ENCODE measurements around the gene ITIH1.

Gene ITIH1

GRCh38 chr3:52836986-52837385 is 59.6 kb downstream of the ITIH1 start:
- Histone ChIP-seq H3K27ac (ENCODE audit: low read depth, low read length) (no peak overlapping the region), H3K36me3 (ENCODE audit: control insufficient read depth, low read length) (no peaks in the 10 kb centered on the region), H3K9me3 (ENCODE audit: control insufficient read depth, insufficient read depth, low read length) (no peaks in the 10 kb centered on the region), H3K79me2 (ENCODE audit: control insufficient read depth, low read length) (no peaks in the 10 kb centered on the region), H3K9me2 (replicated peaks; ENCODE audit: control insufficient read depth, low read length) (no peaks in the 10 kb centered on the region), H3F3A (ENCODE audit: control insufficient read depth, insufficient read depth) (no peaks in the 10 kb centered on the region), H3K4me3 (ENCODE audit: low read length) (no peak overlapping the region), H3K4me1 (ENCODE audit: control insufficient read depth, low read length) (no peaks in the 10 kb centered on the region), H3K4me2 (ENCODE audit: low read length) (no peak overlapping the region), H4K20me1 (ENCODE audit: control insufficient read depth, insufficient read depth, low read depth, low read length) (no peaks in the 10 kb centered on the region), H3K27me3 (ENCODE audit: control insufficient read depth, low read length) (no peaks in the 10 kb centered on the region)
- TF ChIP-seq EZH2phosphoT487 (IDR thresholded peaks at IDR 0.05; ENCODE audit: borderline replicate concordance, low read length) (no peak), CTCF (IDR thresholded peaks at IDR 0.05; ENCODE audit: low read depth, low read length, poor library complexity, severe bottlenecking) (no peak)

- no peaks in the 10 kb centered on the region for H3K36me3 ChIP-seq (ENCODE audit: control insufficient read depth, low read length)
- TF ChIP-seq EZH2phosphoT487 (IDR thresholded peaks at IDR 0.05; ENCODE audit: borderline replicate concordance, low read length) (no peak), CTCF (IDR thresholded peaks at IDR 0.05; ENCODE audit: low read depth, low read length, poor library complexity, severe bottlenecking) (no peak)
- H3K79me2 ChIP-seq (ENCODE audit: control insufficient read depth, low read length), result no peaks in the 10 kb centered on the region
- no peak overlapping the region for H3K4me2 ChIP-seq (ENCODE audit: low read length)
- H4K20me1 ChIP-seq (ENCODE audit: control insufficient read depth, insufficient read depth, low read depth, low read length), result no peaks in the 10 kb centered on the region
- H3K27ac ChIP-seq (ENCODE audit: low read depth, low read length), result no peak overlapping the region
- no peaks in the 10 kb centered on the region for H3K9me3 ChIP-seq (ENCODE audit: control insufficient read depth, insufficient read depth, low read length)
- H3K27me3 ChIP-seq (ENCODE audit: control insufficient read depth, low read length), result no peaks in the 10 kb centered on the region
- no peak overlapping the region for H3K4me3 ChIP-seq (ENCODE audit: low read length)
- H3K4me1 ChIP-seq (ENCODE audit: control insufficient read depth, low read length), result no peaks in the 10 kb centered on the region
- no peaks in the 10 kb centered on the region for H3K9me2 ChIP-seq (replicated peaks; ENCODE audit: control insufficient read depth, low read length)
- no peaks in the 10 kb centered on the region for H3F3A ChIP-seq (ENCODE audit: control insufficient read depth, insufficient read depth)
These were observed 61.3 kb downstream of the ITIH1 start for GRCh38 chr3:52838561-52839267.

- Histone ChIP-seq H3K4me2 (ENCODE audit: low read length) (no peak overlapping the region), H3K27ac (ENCODE audit: low read depth, low read length) (no peak overlapping the region), H3K36me3 (ENCODE audit: control insufficient read depth, low read length) (no peaks in the 10 kb centered on the region), H3F3A (ENCODE audit: control insufficient read depth, insufficient read depth) (no peaks in the 10 kb centered on the region), H3K4me1 (ENCODE audit: control insufficient read depth, low read length) (no peaks in the 10 kb centered on the region), H3K9me2 (replicated peaks; ENCODE audit: control insufficient read depth, low read length) (no peaks in the 10 kb centered on the region), H3K4me3 (ENCODE audit: low read length) (no peak overlapping the region), H3K79me2 (ENCODE audit: control insufficient read depth, low read length) (no peaks in the 10 kb centered on the region), H3K27me3 (ENCODE audit: control insufficient read depth, low read length) (no peaks in the 10 kb centered on the region), H3K9me3 (ENCODE audit: control insufficient read depth, insufficient read depth, low read length) (no peaks in the 10 kb centered on the region), H4K20me1 (ENCODE audit: control insufficient read depth, insufficient read depth, low read depth, low read length) (no peaks in the 10 kb centered on the region)
- TF ChIP-seq EZH2phosphoT487 (IDR thresholded peaks at IDR 0.05; ENCODE audit: borderline replicate concordance, low read length) (no peak), CTCF (IDR thresholded peaks at IDR 0.05; ENCODE audit: low read depth, low read length, poor library complexity, severe bottlenecking) (no peak)
These were observed 61.8 kb downstream of the ITIH1 start for GRCh38 chr3:52839268-52839575.

Measured in DOHH2 (cell line).